ENCODE results near the gene ZNF787.

DNA sequence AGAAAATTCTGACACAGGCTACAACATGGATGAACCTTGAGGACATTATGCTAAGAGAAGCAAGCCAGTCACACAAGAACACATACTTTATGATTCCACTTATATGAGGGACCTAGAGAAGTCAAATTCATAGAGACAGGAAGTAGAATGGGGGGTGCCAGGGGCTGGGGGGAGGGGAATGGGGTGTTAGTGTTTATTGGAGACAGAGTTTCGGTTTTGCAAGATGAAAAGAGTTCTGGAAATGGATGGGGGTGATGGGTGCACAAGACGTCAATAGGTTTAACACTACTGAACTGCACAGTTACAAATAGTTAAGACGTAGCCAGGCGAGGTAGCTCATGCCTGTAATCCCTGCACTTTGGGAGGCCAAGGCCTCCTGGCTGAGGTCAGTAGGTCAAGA lies 3.5 kb upstream of the ZNF787 start:
- TF ChIP-seq, protein P1, sequence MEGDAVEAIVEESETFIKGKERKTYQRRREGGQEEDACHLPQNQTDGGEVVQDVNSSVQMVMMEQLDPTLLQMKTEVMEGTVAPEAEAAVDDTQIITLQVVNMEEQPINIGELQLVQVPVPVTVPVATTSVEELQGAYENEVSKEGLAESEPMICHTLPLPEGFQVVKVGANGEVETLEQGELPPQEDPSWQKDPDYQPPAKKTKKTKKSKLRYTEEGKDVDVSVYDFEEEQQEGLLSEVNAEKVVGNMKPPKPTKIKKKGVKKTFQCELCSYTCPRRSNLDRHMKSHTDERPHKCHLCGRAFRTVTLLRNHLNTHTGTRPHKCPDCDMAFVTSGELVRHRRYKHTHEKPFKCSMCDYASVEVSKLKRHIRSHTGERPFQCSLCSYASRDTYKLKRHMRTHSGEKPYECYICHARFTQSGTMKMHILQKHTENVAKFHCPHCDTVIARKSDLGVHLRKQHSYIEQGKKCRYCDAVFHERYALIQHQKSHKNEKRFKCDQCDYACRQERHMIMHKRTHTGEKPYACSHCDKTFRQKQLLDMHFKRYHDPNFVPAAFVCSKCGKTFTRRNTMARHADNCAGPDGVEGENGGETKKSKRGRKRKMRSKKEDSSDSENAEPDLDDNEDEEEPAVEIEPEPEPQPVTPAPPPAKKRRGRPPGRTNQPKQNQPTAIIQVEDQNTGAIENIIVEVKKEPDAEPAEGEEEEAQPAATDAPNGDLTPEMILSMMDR (IDR thresholded peaks at IDR 0.05): no peak
- TF ChIP-seq POLR2A (IDR thresholded peaks at IDR 0.05): no peak

All from thyroid gland (tissue), 4 donors.